ENCODE results near the gene PRCP. TPM values are rescaled to one million over a fixed set of nuclear protein-coding genes. Genes with fewer than 3 reads are reported as not detected.

Gene PRCP
- total RNA-seq, 1 donor from 2014 or later: 48.7 TPM

DNA sequence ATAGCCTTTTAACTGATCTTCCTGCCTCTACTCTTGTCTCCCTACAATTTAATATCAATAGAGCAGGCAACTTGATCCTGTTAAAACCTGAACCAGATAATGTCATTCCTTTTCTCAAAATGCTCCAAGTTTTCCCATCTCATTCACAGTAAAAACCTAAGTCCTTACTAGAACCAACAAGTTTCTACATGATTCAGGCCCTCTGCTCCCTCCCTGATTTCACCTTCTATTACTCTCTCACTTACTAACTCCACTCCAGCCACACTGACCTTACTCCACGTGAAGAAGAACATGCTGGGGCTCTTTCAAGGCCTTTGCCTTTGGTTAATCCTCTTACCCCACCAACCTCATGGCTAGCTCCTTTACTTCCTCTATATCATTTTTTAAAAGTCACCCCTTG, 71.1 kb downstream of the PRCP start:
- DNase-seq (ENCODE audit: low spot score): no peak

DNA sequence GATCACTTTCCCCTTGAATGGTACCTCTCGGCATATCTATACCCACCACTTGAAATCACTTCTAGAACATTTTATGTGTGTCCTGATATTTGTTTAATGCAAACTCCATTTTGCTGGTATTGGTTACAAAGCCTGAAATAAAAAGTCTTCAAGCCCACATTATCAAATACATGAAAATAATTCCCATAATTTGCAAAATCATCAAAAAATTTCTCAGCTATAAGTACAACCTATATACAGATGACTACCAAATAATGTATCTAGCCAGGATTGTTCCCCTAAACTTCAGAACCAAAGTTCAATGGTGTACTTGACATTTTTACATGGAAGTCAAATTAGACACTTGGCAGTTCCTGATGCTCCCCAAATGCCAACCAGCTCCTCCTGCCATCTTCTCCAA, 71.8 kb downstream of the PRCP start:
- DNase-seq (ENCODE audit: low spot score): no peak

DNA sequence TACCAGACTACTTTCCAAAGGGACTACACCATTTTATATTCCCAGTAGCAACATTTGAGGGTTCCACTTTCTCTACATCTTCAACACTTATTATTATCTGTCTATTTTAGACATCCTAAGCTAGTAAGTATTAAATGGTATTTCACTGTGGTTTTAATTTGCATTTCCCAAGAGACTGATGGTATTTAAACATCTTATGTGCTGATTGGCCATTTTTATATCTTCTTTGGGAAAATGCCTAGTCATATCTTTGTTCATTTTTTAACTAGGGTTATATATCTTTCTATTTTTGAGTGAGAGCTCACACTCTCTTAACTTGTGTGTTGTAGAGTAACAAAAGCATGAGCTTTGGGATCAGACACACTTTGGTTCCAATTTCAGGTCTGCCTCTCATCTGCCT, 73.7 kb downstream of the PRCP start:
- no peak for DNase-seq (ENCODE audit: low spot score)

DNA sequence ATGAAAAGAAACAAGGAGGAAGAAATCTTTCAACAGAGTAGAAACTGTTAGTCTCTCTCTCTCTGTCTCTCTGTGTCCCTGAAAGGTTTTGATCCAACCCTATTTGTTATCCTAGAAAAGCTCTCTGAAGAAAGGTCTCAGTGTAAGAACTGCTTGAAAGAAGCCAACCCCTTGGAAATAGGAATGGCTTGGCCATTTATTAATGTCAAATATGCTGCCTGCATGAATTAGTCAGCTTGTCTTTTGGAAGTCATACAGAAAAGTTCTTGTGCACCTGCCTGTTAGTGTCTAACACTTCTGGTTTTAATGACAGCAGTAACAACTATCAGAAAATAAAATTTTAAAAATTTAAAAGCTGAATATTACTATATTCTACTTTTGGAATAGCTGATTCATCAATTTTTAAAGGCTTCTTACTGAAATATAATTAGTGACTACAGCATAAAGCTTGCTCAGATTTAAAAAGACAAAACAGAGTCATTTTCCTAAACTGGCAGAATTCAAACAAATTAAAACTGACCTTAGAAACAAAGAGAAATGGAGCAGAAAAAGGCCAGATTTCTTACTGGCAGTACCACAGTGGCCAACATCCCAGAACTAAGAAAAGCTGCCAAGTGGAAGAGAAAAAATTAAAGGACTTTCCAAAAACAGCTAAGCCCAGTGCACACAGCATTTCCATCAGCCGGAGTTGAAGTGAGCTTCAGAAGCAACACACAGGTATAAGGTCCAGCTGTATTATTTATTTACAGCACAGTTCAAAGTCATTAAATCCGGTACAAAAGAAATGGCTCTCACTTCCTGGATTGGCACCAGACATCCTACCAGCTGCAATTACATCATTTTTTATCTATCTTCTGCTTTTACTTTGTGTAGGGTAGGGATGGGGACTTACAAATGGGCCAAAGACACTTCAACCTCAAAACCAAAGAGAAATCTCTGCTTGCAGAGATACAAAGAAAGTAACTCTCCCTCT, 76.3 kb downstream of the PRCP start:
- no peak for DNase-seq (ENCODE audit: low spot score)

DNA sequence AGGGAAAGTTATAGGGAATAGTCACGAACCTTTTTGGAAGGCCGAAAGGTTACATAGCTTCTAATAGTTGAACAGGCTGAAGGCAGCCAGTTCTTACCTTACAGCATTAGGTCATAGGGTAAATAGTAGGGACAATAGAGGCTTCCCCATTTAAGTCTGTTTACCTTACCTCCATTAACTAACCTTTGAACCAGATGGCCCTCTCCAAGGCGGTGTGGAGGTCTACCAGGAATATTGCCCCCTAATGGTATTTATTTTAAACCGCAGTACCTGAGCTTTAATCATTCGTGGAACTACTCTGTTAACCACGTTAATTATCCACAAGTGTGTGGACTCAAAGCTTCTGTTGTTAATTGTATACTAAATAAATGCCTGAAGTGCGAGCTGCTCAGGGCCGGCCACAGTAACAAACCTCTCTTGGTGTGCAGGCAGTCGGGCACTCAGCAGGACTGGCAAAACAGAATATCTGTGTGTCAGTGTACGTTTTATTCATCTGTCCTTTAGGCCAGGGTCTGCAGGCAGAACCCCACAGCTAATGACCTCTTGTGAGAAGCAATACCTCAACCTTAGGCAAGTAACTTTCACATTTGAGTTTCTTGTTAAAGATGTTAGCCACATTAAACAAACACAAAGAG, 81.7 kb downstream of the PRCP start:
- DNase-seq (ENCODE audit: low spot score): no peak

DNA sequence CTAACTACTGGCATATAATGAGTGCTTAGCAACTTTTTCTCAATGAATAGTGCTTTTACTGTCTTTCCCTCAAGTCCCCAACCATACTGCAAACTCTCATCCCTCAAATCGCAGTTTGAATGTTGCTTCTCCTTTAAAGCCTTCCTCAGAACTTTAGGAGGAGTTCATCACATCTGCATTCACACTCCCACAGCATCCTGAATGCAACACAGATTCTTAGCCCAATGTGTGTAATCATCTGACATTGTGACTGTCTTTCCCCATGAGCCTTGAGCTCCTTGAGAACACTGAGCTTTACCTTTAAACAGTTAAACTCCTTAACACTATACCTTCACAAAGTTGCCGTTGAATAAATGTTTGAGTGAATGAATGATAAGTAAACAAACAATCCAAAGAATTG, 84.8 kb downstream of the PRCP start:
- DNase-seq (ENCODE audit: low spot score): no peak

DNA sequence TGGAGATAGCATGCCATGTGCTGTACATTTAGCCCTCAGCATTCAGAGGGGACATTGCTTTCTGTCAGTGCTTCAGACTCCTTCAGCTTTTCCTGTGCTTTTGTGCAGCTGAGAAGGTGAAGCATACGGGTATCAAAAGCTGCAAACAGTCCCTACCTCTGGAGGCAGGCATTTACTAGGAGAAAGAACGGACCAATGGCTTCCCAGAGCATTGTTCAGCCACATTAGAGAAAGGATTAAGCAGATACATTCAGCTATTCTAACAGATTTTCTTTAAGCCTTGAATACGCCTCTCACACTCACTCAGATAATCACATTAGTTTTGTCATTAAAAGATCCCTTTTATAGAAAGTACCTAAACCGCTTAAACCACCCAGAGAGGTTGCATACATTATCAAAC, 85.9 kb downstream of the PRCP start:
- no peak for DNase-seq (ENCODE audit: low spot score)

DNA sequence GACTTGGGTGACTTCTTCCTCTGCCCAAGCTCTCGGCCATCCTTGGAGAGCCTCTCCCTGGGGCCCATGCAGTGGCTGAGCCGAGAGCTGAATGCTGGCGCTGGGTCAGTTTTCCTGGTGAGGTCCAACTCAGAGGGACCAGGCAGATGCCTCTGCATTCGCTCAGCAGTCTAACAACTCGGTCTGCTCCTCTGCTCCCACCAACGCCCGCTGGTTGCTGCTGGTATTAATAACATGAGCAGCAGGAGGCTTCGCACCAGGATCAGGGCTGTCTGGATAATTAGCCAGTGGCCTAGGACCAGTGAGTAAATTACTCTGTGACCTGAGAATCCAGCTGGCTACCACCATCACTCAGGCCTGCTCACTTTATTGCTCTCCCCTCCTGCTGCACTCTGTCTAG, 88.9 kb downstream of the PRCP start:
- DNase-seq (ENCODE audit: low spot score): no peak

DNA sequence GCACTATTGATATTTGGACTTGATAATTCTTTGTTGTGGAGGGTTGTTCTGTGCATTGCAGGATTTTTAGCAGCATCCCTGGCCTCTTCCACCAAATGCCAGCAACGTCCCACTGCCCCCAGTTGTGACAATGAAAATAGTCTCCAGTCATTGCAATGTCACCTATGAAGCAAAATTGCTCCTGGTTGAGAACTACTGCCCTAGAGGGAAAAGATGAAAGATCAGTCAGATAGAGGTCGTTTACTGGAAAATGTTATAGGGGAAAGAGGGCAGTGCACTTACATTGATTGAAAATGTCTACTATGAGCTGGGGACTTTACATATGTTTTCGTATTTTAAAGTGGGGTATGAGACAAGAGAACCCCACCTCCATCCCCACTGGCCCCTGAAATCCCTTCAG, 89.5 kb downstream of the PRCP start:
- DNase-seq (ENCODE audit: low spot score): no peak

DNA sequence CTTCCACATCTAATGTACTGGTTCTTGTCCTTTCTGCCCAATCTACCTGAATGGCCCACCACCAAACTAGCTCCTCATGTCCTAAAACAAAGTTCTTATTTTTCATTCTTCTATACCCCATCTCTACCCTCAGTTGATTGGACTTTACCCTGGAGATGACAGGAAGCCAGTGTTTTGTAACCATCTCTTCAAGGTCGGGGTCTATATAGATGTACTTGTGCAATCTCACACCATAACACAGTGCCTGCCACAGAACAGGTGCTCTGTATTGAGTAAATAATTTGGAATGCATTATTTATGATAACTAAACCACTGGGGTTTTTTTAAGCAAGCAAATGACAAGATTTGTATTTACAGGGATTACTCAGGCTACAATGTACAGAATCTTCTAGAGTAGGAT, 89.9 kb downstream of the PRCP start:
- DNase-seq (ENCODE audit: low spot score): no peak

DNA sequence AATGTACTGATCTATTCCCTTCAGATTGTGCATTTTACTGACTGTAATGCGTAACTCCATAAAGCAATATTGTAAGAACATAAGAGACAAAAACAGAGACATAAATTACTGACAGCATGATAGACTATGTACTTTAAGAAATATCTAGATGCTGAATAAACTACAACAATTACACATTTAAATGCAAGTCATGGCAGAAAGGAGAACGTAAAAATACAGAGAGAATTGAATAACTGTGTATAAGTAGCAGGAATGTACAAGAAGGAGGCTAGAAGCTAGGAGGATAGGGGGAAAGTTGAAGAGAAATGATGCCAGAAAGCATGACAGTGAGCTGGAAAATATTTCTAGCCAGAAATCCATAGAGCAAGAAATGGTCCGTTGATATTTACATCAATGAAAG, 92.6 kb downstream of the PRCP start:
- no peak for DNase-seq (ENCODE audit: low spot score)

DNA sequence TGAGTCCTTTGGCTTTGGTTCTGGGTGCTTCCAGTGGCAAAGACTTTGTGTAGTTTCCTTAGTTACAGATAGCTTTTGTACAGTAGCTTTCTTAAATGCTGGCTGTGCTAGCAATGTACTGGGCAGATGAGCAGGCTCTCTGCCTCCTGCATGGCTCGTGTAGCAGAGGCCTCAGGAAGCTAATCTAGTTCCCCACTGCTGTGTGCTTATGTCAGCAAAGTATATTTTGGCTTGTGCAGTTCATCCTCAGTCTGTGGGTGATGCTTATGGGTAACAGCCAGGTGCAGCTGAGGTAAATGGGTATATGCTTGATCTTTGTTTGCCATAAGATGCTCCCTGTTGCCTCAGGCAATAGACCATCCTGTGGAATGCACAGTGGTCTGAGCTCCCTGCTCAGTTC, 97.5 kb downstream of the PRCP start:
- no peak for DNase-seq (ENCODE audit: low spot score)

DNA sequence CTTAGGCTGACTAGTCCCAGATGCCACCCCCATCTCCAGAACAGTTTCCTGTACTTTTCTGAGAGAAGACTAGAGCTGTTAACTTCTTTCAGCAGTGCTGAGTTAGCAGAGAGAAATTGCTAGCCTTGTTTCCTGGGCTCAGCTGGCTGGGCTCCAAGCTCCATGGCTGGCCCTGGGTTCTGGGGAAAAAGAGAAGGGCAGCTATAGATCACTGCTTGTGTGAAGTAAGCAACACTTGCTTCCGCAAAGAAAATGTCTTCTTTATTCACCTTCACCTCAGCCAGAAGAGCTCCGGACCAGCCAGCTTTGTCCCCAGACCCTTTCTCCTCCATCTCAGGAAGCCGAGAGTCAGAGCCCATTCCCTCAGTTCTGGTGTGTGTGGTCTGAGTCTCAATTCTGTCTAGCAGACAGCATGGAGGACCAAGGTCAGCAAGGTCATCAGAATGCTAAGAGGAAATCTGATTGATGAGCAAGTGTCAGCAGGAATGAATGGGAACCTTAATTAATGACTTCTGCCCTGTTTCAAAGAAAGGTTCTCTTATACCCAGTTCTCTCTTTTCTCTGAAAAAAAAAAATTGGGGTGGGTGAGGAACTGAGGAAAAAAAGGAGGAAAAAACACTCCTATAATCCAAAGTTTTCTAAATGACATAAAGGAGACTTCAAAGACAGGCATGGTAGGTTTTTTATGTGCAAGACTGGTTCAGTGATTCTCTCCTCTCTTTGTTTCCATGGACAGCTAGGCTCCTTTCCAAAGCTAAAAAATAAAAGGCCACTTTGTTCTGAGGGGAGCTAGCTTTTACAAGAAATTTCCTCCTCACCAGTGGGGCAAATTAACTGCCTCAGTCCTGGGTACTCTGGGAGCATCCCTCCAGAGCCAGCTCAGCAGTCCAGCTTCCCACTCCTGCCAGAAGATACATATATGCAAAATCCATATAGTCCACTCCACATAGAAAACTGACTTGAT, 103.0 kb downstream of the PRCP start:
- no peak for DNase-seq (ENCODE audit: low spot score)

DNA sequence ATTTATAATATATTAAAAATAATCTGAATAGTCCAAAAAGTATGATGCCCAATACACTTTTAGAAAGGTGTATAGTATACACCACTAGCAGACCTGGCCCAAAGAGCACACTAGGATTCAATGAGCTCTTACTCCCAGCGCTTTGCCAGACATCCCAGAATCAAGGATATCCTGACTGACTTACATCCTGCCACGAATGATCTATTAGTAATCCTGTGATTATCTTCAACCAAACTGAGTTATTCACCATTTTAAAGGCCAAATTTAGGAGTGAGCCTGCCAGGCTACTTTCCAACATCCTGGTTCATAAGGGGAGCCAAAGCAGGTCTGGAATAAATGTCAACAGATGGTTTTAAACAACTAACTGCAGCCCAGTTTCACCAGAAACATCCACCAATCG, 105.7 kb downstream of the PRCP start:
- DNase-seq (ENCODE audit: low spot score): no peak

DNA sequence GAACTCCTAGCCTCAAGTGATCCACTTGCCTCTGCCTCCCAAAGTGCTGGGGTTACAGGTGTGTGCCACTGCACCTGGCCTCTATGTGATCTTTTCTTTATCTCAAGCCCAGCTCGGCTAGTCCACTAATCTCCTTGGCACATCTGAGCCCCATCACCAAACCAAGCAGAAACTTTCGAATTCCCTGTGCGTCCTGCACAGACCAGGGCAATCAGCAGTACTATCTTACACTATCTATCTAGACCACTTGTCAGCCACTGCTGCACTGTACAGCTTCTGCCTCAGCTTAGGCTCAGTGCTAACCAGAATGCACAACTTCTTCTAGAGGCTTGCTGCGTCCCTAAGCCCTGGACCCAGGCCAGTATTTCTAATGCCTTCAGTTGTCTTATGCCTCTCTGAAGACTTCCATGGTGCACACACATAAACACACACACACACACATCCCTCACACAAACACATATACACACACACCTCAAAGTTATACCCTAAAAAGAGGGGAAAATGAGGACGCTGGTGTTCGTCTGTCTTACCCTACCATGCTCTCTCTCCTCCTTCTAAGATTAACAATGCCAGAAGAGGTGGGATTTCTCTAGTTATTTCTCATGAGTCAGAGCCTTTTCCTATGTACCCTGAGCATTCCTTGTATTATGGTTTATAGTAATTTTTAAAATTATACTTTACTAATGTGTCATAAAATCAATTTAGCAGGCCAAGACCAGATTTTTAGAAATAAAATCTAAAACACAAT, 107.2 kb downstream of the PRCP start:
- DNase-seq (ENCODE audit: low spot score): no peak

DNA sequence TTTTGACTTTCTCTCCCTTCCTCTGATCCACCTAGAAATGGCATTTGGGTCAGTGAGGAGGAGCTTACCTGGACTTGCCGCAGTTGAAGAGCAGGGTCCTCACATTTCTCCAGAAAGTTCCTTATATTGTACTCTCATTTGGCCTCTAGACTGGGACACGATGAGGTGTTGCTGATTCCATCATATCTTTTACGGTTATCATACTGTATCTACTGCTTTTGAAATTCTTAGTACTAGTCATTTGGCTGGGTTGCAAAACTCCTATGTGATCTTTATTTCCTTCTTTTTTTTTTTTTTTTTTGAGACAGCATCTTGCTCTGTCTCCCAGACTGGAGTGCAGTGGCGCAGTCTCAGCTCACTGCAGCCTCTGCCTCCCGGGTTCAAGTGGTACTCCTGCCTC, 107.9 kb downstream of the PRCP start:
- DNase-seq (ENCODE audit: low spot score): no peak

DNA sequence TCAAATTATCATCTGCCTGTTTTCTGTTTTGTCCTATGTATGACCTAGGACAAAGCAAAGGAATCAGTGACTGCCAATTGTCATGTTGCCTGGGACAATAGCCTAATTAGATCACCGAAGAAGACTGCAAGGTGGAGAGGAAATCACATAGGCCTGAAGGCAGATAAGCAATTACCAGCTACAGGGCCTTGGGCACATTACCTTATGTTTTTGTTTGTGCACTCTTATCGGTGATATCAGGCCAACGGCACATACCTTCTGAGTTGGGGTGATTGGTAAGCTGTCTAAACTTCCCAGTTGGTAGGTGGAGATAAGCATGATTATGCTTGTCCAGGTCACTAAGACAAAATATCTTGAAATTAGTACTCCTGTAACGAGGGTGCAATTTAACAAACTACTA, 108.5 kb downstream of the PRCP start:
- no peak for DNase-seq (ENCODE audit: low spot score)

DNA sequence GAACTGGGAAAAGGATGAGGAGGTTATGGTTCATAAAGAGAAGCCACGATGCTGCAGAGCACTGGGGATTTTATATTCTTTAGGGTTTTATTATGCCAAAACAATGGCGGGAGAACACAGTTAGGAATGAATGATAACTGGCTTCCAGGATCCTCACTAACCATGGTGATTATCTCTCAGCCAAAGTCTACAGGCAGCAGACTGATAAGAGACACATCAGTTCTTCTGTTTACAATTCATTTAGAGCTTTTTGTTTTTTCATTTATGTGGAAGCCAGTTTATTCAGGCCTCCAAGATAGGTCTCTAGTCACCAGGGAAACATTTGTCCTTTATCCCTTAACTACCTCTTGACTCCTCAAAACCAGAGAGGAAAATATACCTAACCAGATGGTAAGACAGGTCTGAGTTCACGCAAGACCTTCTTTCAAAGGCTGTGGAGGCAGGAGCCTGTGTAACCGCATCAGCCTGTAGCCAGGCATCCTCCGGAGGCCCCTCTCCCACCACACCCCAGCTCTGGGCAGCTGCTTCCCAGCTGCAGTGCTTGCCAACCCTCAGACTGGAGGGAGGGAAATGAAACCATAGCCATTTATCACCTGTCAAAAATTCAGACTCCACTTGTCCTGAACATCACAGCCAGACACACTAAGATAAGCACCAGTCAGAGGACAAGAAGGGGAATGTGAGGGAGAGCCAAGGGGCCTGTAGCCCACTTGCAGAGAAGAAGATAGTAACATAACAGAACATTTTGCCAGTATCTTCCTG, 109.3 kb downstream of the PRCP start:
- no peak for DNase-seq (ENCODE audit: low spot score)

DNA sequence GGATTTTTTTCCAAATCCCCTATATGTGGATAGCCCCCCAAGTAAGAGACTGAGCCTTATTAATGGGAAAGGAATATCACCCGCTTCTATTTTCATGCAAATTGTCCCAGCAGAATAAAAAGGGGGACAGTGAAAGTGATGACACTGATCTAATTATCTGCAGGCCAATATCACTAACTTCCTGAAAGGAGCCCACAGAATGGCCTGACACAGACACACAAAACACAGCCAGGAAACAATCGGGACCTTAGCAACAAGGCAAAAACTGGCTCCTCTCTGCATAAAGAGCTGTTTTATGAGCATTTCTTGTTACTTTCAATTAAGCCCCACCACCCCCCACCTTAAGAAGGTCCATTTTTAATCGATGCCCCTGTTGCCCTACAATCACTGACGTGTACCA, 112.2 kb downstream of the PRCP start:
- no peak for DNase-seq (ENCODE audit: low spot score)

DNA sequence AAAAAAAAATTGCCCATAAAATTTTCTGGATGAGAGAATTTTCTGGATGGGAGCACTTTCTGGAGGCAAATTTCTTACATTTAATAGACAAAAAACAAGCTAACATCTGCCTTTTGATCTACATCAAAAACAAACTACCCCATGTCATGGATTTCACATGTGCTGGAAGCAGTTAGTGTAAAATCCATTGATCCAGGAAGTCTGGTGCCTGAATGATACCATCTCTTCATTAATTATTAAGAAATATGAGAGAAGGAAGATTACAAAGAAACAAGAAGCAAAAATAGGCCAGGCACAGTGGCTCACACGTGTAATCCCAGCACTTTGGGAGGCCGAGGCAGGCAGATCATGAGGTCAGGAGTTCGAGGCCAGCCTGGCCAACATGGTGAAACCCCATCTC, 113.4 kb downstream of the PRCP start:
- no peak for DNase-seq (ENCODE audit: low spot score)

DNA sequence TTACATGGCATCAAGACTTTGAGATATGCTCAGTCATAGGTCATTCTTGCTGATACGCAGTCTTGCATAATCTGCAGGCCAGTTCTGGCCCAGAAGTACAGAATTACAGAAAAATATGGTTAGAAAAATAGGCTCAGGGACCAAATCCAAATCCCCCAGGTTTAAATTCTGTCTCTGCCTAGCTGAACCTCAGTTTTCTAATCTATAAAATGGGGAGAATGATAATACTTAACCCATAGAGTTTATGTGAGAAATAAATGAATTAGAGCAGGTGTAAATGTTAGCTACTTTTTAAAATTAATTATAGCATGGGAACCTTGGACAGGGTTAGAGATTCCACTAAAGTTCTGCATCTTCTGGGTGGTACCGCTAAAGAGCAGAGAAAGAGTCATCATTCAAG, 114.2 kb downstream of the PRCP start:
- no peak for DNase-seq (ENCODE audit: low spot score)
